Activated CD8-positive, alpha-beta T cell treated with anti-CD3 and anti-CD28 coated beads for 36 hours (primary cell): ENCODE results near the gene TP63. TPM values are rescaled to one million over a fixed set of nuclear protein-coding genes. Genes with fewer than 3 reads are reported as not detected.

Experiments
- ATAC-seq: fragments of 200-7000 bp; cut with Tn5 transposase; one replicate; pipeline ENCODE4 v1.10.0; 2021; ENCODE audit warnings: mild to moderate bottlenecking, moderate library complexity
- CTCF ChIA-PET: fragments of 350-600 bp; sonication (Branson Sonifier 250); formaldehyde crosslinking; loops from one replicate; lab custom pipeline; 2021; ENCODE audit warnings: antibody characterized with exemption; lab: Charles Lee
- POLR2A ChIA-PET: fragments of 350-600 bp; sonication (Branson Sonifier 250); formaldehyde crosslinking; loops from one replicate; lab custom pipeline; 2021; ENCODE audit warnings: antibody characterized with exemption; lab: Charles Lee
- DNase-seq: peaks from one replicate; pipeline ENCODE4 v3.0.0-alpha.2; 2020
- H3K27ac Mint-ChIP-seq: one replicate; pipeline ENCODE4 v1.8.0; 2021; ENCODE audit warnings: mild to moderate bottlenecking, mixed read lengths
- H3K27me3 Mint-ChIP-seq: one replicate; pipeline ENCODE4 v1.8.0; 2021; ENCODE audit warnings: mixed read lengths
- H3K36me3 Mint-ChIP-seq: one replicate; pipeline ENCODE4 v1.8.0; 2021; ENCODE audit warnings: low read depth, mixed read lengths
- H3K4me1 Mint-ChIP-seq: one replicate; pipeline ENCODE4 v1.8.0; 2021; ENCODE audit warnings: low read depth, mixed read lengths
- H3K4me3 Mint-ChIP-seq: one replicate; pipeline ENCODE4 v1.8.0; 2021; ENCODE audit warnings: mild to moderate bottlenecking, moderate library complexity, mixed read lengths
- H3K9me3 Mint-ChIP-seq: one replicate; pipeline ENCODE4 v1.8.0; 2021; ENCODE audit warnings: mixed read lengths
- intact Hi-C: fragments of 100-400 bp; cut with micrococcal nuclease; formaldehyde crosslinking; loops from one replicate; pipeline ENCODE4 v1.10.0; 2022
- total RNA-seq, 2 experiments: library from RNA; stranded (reverse); gene quantifications; one replicate each; pipeline ENCODE4 v1.2.3, GENCODE V29; 2021
- TF ChIP-seq, protein P1 (sequence below): fragments of 200-600 bp; IDR thresholded peaks from one replicate; pipeline ENCODE4 v1.8.0; 2022; ENCODE audit warnings: antibody characterized with exemption, mild to moderate bottlenecking

The TP63 gene
- total RNA-seq, 2 experiments from 2014 or later: 0.07 to 0.23 TPM

DNA sequence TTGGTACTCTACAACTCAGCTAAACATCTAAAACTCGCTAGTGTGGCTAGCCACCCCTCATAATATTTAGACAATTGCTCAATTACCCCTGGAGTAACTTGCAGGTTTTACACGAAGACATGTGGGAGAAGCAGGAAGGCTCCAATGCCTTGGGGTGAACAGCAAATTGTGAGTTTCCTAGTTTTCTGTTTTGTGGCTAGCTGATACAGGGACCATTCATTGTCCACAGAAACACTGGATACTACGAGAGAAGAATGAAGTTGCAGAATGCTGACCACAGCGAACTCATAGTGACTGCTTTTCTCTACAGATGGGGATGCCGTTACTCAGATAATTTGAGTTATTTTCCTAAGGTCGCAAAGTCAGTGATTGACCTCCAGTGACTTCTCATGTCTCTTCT is 276.6 kb downstream of the TP63 start:
- Mint-ChIP-seq H3K27ac (no peak overlapping the region), H3K36me3 (no peaks in the 10 kb centered on the region), H3K9me3 (no peaks in the 10 kb centered on the region), H3K27me3 (peaks cover 1% of the 10 kb centered on the region), H3K4me1 (no peaks in the 10 kb centered on the region), H3K4me3 (no peak overlapping the region)
- intact Hi-C loops: no loop called here
- POLR2A ChIA-PET: no interaction called here
- TF ChIP-seq, protein P1, sequence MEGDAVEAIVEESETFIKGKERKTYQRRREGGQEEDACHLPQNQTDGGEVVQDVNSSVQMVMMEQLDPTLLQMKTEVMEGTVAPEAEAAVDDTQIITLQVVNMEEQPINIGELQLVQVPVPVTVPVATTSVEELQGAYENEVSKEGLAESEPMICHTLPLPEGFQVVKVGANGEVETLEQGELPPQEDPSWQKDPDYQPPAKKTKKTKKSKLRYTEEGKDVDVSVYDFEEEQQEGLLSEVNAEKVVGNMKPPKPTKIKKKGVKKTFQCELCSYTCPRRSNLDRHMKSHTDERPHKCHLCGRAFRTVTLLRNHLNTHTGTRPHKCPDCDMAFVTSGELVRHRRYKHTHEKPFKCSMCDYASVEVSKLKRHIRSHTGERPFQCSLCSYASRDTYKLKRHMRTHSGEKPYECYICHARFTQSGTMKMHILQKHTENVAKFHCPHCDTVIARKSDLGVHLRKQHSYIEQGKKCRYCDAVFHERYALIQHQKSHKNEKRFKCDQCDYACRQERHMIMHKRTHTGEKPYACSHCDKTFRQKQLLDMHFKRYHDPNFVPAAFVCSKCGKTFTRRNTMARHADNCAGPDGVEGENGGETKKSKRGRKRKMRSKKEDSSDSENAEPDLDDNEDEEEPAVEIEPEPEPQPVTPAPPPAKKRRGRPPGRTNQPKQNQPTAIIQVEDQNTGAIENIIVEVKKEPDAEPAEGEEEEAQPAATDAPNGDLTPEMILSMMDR: no peak
- DNase-seq: no peak
- no peak for ATAC-seq
- CTCF ChIA-PET: interaction anchor here (1.3 kb wide), 1 partner anchor 43 kb away, joined by 3 read pairs; no protein-coding TSS in a partner anchor

DNA sequence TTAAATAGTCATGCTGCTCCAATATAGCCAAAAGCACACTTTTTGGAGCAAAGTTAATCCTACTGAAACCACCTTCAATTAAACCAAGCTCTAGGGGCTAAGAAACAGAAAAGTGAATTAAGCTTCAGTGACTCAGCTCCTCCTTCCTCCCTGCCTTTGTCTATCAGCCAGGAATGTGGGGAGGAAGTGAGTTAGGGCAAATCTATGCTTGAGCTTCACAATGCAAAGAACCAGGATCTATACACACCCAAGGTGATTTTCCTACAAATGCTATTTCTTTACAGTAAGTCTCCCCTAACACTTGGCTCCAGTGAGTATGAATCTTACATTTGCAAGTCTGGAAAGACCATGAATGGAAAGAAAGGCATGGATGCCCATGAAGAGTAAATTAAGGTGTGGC is 277.5 kb downstream of the TP63 start:
- Mint-ChIP-seq H3K9me3 (no peaks in the 10 kb centered on the region), H3K36me3 (no peaks in the 10 kb centered on the region), H3K27ac (no peak overlapping the region), H3K27me3 (peaks cover 1% of the 10 kb centered on the region), H3K4me3 (no peak overlapping the region), H3K4me1 (no peaks in the 10 kb centered on the region)
- DNase-seq (no peak), ATAC-seq (no peak)
- POLR2A ChIA-PET: no interaction called here
- CTCF ChIA-PET: no interaction called here
- intact Hi-C loops: no loop called here
- TF ChIP-seq, protein P1: no peak

DNA sequence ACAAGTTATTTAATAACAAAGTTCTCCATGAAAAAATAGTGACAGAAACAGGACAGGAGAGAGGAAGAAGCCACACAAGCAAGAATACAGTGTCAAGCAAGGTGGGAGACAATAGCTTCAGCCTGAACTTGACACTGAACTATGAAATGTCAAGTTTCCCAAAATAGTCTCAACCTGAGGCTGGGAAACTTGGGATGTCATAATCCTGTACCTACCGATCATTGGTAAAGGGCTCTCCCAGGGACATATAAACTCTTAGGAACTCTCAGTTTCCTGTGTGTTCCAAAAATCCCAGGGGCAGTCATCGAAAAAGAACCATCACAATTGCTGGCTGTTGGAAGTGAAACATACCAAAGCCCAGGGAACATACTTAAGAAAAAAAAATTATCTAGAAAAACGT is 277.9 kb downstream of the TP63 start:
- Mint-ChIP-seq H3K27ac (no peak overlapping the region), H3K36me3 (no peaks in the 10 kb centered on the region), H3K9me3 (no peaks in the 10 kb centered on the region), H3K4me1 (no peaks in the 10 kb centered on the region), H3K27me3 (peaks cover 1% of the 10 kb centered on the region), H3K4me3 (no peak overlapping the region)
- intact Hi-C loops: no loop called here
- ATAC-seq (no peak), DNase-seq (no peak)
- ChIA-PET CTCF (no interaction called here), POLR2A (no interaction called here)
- TF ChIP-seq, protein P1: no peak

DNA sequence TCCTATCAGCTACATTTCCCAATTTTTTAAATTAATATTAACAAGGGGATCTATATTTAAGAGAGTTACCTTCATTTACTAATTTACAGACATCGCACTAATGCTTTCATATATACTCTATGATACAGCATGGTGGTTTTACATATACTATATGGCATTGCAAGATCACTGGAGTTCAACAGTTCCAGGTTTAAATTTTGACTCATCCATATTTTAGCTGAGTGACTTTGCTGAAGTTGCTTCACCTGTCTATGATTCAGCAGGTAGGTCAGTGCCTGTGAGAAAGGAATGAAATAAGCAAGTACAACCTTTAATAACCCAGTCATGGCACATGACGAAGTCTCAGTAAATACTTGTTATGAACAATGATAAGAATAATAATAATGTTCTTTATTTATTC is 278.4 kb downstream of the TP63 start:
- Mint-ChIP-seq H3K4me1 (no peaks in the 10 kb centered on the region), H3K4me3 (no peak overlapping the region), H3K27me3 (peaks cover 1% of the 10 kb centered on the region), H3K36me3 (no peaks in the 10 kb centered on the region), H3K9me3 (no peaks in the 10 kb centered on the region), H3K27ac (no peak overlapping the region)
- ChIA-PET POLR2A (no interaction called here), CTCF (no interaction called here)
- DNase-seq (no peak), ATAC-seq (no peak)
- intact Hi-C loops: no loop called here
- TF ChIP-seq, protein P1: no peak

DNA sequence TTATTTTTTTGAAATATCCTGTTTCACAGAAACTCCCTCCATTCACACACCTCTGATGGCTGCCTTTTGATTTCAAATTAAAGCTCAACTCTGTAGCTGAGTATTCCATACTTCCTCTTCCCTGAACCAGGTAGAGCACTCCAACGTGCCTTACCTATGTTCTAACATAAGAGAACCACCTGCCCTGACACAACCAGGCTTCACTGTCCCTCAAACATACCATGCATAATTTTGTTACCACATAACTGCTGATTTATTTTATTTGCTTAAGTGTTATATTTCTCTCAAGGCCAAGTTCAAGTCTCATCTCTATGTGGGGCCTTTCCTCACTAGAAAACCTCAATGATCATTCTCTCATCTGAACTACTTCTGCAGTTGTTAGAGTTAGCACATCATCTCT is 279.8 kb downstream of the TP63 start:
- Mint-ChIP-seq H3K27ac (no peak overlapping the region), H3K27me3 (peaks cover 6% of the 10 kb centered on the region), H3K9me3 (no peaks in the 10 kb centered on the region), H3K36me3 (no peaks in the 10 kb centered on the region), H3K4me3 (no peak overlapping the region), H3K4me1 (no peaks in the 10 kb centered on the region)
- ATAC-seq (no peak), DNase-seq (no peak)
- POLR2A ChIA-PET: no interaction called here
- TF ChIP-seq, protein P1: no peak
- intact Hi-C loops: no loop called here
- CTCF ChIA-PET: no interaction called here
